Measurements from ENCODE around the gene FLAD1.
A peak's percentile ranks its signal among the peaks of the same experiment; 100 is the strongest.
"Not testable (repeated sequence)": the region's sequence is repeated elsewhere in the genome, so short reads cannot be mapped to it uniquely, and the experiment has no call there.

Gene FLAD1

DNA sequence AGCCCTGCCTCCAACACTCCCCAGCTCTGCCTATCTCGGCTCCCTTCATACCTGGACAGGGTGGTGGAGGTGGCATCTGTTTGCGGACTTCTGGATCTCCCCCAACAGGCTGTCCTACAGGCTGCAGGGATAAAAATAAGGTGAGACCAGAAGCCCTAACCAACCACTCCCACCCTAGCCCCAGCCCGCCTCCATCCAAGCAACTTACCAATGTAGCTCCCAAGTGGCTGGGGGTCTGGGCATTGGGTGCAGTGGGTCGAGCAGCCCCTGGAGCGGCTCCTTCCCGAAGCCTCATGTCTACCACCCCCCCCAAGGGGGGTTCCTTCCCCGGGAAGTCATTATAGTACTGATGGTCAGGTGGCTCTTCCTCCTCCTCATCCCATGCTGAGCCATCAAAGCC, 17.0 kb upstream of the FLAD1 start:
- H3K27ac ChIP-seq: peak overlapping the region; percentile 100
- no peak for DNase-seq (ENCODE audit: low read depth, low spot score)

DNA sequence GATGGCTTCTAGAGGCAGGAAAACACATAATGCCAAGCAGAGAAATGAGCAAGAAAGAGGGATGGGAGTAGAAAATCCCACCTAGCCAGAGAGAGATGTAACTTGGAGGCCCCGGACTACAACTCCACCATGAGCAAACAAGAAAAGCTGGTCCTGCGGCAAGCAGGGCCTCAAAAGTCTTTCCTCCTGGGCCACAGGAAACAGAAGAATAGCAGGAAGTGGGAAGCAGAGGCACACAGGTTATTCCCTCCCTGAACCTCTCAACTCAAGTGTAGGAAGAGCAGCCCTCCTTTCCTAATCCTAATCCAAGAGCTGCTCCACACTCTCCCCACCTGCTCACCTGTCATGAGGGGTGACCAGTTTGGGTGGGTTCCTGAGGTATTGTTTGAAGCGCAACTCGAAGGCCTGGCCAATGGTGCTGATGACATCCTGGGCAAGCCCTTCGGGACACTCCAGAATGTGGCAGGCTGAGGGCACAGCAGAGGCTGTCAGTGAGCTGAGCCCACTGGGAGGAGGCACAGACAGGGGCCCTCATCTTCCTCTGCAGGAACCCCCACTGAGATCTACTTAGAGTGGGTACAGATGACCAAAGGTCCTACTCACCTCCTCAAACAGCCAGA, 15.7 kb upstream of the FLAD1 start:
- no peak for DNase-seq (ENCODE audit: low read depth, low spot score)

DNA sequence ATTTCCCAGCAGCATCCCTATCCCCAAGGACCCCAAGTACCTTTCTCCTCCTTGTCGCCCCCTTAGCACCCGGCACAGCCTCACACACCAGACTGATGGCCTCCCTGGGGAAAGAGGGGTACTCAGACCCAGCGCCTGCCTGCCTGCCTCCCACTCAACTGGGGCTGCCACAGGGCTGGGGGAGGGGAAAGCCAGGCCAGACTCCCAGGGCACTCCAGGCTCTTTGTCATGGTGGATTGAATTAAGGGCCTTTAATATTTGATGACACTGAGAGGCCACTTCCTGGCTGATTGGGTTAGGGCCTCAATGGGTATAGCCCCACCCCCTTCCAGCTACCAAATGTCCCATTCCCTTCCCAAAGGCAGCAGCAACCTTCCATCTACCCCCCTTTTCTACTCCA, 14.4 kb upstream of the FLAD1 start:
- H3K27ac ChIP-seq: peak overlapping the region; percentile 100
- DNase-seq (ENCODE audit: low read depth, low spot score): no peak

More for the DNA sequence above, 15.7 kb upstream of the FLAD1 start:
- H3K27ac ChIP-seq: peak overlapping the region; percentile 100

DNA sequence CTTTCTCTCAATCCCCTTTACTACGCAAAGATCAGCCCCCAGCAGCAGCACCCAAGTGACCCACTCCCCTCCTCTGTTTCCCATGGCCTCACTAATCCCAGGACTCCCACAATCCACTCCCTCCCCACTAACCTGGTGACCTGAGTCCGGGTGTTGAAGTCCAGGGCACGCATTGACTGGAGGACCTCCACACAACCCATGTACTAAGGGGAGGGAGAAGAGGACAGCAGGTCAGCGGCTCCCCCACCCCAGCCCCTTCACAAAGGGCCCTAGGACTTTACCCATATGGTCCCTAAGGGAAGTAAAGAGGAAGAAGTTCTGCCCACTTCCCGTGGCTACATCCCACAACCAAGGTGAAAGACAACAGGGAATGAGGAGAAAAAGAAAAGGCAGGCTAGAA, 13.9 kb upstream of the FLAD1 start:
- no peak for DNase-seq (ENCODE audit: low read depth, low spot score)
- H3K27ac ChIP-seq: peak overlapping the region; percentile 100

DNA sequence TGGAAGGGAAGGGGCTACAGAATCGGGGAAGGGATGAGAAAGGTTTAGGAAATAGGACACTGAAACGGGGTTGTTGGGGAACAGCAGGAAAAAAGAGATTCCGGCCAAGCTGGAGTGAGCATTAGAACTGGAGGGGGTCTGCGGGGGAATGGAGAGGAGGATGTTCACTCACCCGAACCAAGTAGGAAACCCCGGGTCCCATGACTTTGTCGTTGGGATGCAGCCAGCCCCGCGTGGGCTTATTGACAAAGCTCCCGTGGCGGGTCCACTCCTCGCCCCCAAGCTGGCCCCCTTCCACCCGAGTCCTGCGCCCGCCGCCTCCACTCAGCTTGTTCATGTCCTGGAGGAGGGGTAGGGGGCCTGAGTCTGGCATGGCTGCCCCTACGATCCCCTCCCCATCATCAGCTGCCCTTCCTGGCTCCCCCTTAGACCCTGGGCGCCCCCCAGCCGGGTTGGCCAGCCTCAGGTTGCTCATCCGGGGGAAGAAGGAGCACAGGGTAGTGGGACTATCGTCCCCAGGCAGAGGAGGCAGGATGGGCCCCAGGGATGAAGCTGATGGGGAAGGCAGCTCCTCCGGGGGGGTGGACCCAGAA, 13.2 kb upstream of the FLAD1 start:
- H3K27ac ChIP-seq: peak overlapping the region; percentile 100
- DNase-seq (ENCODE audit: low read depth, low spot score): no peak

DNA sequence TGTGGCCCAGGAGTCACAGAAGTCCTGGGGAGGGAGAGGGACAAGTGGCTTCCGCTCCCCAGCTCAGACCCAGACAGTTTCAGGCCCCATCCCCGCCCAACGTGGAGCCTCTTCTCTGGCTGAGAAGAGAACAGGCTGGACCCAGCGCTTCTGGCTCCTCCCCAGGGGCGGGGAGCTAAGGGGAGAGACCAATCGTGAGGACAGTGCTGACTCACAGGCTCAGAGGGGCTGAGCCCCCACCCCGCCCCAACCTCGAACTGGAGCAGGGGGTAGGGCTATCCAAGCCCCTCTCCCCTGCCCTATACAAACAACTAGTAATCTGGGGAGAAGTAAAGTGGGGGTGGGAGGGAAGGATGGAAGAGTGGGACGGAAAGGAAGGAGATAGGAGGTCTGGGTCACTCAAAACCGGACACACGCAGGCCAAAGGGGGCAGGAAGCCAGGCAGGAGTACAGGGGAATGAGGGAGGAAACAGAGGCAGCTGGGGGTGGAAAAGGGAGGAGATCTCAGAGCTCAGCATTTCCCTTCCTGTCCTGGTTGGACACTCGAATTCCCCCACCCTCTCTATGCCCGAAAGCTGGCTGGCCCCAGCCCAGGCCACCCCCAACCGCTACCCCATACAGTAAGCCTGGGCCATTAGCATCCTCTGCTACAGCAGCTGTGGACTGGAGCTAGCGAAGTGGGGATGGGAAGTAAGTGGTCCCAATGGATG, 12.4 kb upstream of the FLAD1 start, which contains the start of gene SHC1:
TSS of gene SHC1 (minus strand) at position 117 of the 710 bp plus-strand sequence. CDS start 221 bp downstream, outside the sequence.
- peak within 1 kb of the TSS; percentile 100 for H3K27ac ChIP-seq
- peak; percentile 63 for DNase-seq (ENCODE audit: low read depth, low spot score)

DNA sequence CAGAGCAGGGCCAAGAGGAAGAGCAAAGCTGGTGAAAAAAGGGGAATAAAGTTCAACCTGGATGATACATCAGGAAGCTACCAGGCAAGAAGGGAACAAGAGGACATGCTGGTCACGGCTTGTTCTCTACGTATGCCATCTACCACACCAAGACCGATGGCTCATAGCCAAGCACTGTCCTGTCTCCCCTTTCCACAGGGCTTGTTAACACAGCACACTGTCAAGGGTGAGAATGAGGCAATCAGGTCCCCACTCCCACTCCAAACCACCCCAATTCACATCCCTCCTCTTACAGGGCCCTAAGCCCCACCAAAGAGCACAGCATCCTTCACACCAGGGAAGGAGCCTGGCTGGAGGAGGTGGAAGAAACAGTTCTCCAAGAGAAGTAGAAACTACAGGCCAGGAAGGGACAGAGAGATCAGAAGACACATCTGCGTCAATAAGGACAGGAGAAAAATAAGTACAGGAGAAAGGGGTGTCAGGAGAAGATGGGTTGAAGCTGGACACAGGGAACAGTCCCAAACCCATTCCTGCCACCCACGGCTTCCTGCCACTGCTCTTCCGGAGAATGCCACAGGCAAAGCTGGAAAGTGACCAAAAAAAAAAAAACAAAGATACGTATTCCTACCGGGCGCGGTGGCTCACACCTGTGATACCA, 11.7 kb upstream of the FLAD1 start:
- DNase-seq (ENCODE audit: low read depth, low spot score): peak; percentile 76
- H3K27ac ChIP-seq: peak overlapping the region; percentile 100

DNA sequence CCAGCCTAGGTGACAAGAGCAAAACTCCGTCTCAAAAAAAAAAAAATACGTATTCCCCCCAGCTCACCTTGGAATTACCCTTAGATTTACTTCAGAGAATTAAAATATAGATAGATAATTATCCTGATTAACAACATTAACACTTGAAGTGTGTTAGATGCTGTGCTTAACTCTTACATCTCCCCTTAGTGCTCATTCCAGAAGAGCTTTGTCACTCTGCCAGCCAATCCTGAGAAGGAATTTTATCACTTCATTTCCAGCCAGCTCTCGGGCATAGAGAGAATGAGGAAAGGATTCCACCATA, 11.0 kb upstream of the FLAD1 start:
- DNase-seq (ENCODE audit: low read depth, low spot score): no peak

DNA sequence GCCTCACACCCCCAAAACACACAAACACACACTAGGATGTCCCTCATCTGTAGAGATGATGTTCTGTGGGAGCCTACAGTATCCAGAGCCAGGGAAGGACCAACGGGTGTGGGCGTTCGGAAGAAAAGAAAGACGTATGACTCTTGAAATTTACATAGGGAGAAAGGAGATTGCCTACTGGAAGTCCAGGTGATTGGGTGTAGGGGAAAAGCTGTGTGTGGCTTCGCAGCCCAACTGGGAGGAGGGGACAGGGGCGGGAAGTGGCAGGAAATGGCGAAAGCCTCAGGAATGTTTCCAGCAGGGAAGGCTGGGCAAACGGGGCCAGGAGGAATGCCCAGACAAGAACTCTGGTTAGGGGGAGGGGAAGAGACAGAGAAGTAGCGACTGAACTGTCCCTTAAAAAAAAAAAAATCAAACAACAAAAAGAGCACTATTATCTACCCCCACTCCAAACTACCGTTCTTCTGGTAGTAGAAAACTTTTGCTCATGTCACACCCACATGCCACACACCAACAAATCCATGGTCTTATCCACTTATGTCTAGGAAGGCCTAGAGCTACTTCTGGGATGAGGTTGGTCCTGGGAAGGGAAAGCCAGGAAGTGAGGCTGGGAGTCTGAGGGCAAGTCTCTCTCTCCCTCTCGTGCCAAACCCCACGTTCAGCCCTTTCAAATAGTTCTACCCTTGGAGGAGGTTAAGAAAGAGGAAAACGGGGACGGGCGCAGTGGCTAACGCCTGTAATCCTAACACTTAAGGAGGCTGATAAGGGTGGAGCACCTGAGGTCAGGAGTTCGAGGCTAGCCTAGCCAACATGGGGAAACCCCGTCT, 10.4 kb upstream of the FLAD1 start:
- peak; percentile 91 for DNase-seq (ENCODE audit: low read depth, low spot score)
- peak overlapping the region; percentile 100 for H3K27ac ChIP-seq

More for the DNA sequence above, 11.0 kb upstream of the FLAD1 start:
- H3K27ac ChIP-seq: peak overlapping the region; percentile 100

DNA sequence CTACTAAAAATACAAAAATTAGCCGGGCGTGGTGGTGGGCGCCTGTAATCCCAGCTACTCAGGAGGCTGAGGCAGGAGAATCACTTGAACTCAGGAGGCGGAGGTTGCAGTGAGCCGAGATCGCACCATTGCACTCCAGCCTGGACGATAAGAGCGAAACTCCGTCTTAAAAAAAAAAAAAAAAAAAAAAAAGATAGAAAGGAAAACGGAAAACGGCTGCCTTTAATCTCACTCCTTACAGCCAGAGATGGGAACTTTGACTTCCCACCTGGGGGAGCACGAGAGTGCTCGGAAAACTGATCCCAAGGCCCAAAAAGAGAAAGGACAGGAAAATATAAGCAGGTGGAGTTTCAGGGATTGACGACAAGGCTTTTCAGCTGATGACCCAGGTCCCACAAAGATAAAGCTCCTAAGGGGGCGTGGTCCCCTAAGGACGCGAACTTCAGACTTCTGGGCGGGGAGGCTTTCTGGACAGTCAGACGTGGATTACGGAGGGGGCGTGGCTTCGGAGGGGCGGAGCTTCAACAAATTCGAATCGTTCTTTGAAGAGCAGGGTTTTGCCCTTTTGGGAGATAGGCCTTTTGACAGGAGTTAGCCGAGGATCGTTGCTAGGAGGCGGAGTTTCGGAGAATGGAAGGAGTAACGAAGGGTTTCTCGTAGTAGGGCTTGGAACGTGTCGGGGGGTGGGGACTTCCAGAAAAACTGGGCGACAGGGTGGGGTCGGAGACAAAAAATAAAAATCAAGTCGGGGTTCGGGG, 9.6 kb upstream of the FLAD1 start:
- peak; percentile 89 for DNase-seq (ENCODE audit: low read depth, low spot score)

DNA sequence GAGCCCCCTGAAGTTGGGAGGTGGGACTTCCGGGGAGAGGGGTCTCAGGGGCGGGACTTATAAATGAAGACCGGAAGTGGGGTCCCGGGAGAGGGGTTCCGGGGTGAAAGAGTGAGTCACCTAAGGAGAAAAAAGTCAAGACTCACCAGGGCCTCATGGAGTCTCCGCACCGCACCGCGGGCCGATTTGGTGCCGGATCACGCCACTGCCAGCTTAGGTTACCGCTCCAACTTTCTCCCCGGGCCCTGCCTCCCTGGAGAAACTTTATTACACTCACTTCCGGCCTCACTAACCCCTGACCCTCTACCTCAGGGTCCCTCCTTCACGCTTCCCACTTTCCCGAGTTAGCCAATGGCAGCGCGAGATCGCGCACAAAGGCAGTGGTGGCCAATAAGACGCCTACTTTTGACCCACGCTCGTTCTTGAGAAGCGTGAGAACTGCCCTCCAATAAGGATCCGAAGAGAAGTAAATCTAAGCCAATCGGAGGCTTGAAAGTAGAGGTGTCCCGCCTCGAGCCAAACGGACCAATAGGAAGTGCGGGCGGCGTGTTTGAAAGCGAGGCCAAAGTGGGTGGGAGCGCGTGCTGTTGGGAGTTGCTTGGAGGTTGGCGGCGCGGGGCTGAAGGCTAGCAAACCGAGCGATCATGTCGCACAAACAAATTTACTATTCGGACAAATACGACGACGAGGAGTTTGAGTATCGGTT, 8.9 kb upstream of the FLAD1 start, which contains the start of gene CKS1B:
TSS of gene CKS1B (plus strand) at position 580 of the 706 bp plus-strand sequence. CDS start at position 645, 65 bp downstream.
- peak; percentile 100 for DNase-seq (ENCODE audit: low read depth, low spot score)
- H3K27ac ChIP-seq: peak within 1 kb of the TSS; percentile 100

More for the DNA sequence above, 9.6 kb upstream of the FLAD1 start:
- peak overlapping the region; percentile 100 for H3K27ac ChIP-seq

DNA sequence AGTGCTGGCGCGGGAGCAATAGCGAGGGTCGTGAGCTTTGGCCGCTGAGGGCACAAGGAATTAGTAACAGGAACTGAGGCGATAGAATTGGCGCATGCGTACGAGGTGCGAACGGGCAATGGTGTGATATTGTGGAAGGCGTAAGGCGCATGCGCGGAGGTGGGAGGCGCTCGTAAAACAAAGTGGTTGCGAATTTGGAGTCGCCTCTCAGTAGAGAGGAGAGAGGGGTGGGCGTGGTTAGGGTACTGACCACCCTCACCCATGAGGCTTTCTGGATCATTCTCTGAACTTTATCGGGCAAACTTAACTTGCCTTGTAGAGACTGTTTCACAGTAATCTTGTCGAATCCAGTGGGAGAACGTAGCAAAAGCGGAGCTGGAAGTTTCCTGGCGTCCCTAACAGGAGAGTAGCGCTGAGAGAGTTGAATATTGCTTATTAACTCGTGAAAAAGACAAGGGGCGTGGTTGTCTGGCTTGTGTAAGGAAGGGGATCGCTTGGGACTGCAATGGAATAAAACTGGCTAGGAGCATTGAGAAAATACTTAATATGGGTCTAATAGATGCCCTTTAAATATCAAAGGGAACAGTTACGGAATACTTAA, 8.2 kb upstream of the FLAD1 start:
- peak overlapping the region; percentile 100 for H3K27ac ChIP-seq
- peak; percentile 69 for DNase-seq (ENCODE audit: low read depth, low spot score)

DNA sequence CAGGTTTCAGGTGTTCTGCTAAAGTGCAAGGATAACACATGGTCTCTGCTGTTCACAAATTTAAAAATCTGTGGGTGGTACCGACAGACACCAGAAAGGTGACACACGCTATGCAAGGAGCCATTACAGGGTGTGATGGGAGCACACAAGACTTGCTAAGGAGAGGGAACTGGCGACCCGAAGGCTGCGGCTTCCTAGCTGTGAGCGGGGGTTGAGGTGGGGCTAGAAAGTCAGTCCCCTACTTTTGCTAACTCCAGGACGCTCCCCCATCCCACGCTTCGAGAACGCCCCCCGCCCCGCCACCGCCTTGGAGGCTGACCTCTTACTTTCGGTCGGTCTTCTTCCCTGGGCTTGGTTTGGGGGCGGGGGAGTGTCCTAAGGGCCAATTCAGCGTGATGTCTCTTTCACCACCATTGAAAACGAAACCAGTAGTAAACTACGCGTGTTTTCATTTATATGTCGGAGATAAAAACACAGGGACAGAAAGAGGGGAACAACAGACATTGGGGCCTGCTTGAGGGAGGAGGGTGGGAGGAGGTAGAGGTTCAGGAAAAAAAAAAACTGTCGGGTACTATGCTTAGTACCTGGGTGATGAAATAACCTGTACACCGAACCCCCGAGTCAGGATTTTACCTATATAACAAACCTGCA, 7.6 kb upstream of the FLAD1 start:
- DNase-seq (ENCODE audit: low read depth, low spot score): no peak
- peak overlapping the region; percentile 100 for H3K27ac ChIP-seq

DNA sequence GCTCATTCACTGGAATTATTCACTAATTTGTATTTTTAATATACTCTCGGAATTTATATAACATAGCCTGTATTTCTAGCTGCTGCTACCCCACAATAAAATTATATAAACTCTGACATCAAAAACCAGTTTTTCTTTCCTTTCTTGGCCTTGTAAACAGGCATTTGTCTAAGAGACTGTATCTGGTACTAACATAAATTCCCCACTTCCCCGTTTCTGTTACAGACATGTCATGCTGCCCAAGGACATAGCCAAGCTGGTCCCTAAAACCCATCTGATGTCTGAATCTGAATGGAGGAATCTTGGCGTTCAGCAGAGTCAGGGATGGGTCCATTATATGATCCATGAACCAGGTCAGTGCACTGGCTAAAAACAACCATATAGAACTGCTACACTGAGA, 5.4 kb upstream of the FLAD1 start:
- DNase-seq (ENCODE audit: low read depth, low spot score); H3K27ac ChIP-seq: not testable (repeated sequence)

DNA sequence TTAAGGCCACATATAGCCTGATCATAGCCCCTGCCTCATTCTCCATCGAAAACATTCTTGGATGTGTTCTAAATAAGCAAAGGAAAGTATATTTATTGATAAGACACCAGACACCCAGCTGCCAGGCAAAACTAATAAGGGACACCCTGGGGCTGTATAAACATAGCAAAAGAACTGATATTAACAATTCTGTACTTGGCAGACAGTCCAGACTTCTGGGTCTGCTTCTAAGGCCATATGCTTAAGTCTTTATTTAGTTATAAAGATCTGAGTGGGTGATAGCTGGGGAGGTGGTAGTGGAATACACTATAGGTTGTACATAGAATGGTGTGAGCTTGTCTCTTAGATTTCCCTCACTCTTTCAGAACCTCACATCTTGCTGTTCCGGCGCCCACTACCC, 4.8 kb upstream of the FLAD1 start:
- no peak overlapping the region for H3K27ac ChIP-seq
- no peak for DNase-seq (ENCODE audit: low read depth, low spot score)

DNA sequence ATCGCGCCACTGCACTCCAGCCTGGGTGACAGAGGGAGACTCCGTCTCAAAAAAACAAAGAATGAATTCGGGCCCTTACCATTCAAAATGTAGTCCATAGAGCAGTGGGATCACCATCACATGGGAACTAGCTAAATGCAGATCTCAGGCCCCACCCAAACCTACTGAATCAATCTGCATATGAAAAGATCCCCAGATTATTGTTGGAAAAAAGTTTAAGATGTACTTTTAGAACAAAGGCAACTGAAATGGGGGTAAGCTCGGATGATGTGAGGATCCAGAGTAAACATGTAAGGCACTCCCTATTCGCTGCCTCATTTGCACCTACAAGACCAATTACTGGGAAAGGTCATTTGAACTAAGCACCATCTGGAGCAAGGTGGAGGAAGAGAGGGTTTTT, 803 bp upstream of the FLAD1 start:
- peak overlapping the region; percentile 53 for H3K27ac ChIP-seq
- DNase-seq (ENCODE audit: low read depth, low spot score): no peak

DNA sequence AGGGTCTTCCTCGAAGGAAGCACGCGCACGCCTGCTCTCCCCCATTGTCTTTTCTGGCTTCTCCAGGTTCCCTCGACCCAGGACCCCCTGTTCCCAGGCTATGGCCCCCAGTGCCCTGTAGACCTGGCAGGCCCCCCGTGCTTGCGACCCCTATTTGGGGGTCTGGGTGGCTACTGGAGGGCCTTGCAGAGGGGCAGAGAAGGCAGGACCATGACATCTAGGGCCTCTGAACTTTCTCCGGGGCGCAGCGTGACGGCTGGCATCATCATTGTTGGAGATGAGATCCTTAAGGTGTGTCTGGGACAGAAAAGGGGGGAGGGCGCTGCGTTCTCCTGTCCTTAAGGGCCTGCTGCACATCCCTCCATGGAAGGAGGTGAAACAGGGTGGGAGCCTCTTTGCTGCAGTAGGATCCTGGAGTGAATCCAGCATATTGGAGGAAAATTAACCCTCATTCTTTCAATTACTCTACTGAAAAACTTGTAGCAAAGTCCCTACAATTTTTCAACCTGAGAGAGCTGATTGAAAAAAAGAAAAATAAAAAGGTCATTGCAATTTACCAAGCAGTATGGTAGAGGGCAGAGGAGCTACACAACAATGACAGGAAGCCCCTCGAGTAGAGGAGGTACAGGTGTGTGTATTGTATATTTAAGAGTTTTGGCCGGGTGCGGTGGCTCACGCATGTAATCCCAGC, 777 bp downstream of the FLAD1 start:
- no peak for DNase-seq (ENCODE audit: low read depth, low spot score)
- peak overlapping the region; percentile 53 for H3K27ac ChIP-seq
